ENCODE measurements around the gene CHAF1A.

CHAF1A gene

GRCh38 chr19:4487572-4487971, 85.1 kb downstream of the CHAF1A start:
- no peak for TF ChIP-seq CTCF (IDR thresholded peaks at IDR 0.05; ENCODE audit: low read depth, low read length)
- no peak for DNase-seq (ENCODE audit: extremely low read depth, low read depth)

- no peak for TF ChIP-seq CTCF (IDR thresholded peaks at IDR 0.05; ENCODE audit: low read depth, low read length)
- no peak for DNase-seq (ENCODE audit: extremely low read depth, low read depth)
Observed at GRCh38 chr19:4488496-4488895, 86.1 kb downstream of the CHAF1A start.

- no peak for TF ChIP-seq CTCF (IDR thresholded peaks at IDR 0.05; ENCODE audit: low read depth, low read length)
- no peak for DNase-seq (ENCODE audit: extremely low read depth, low read depth)
Observed at GRCh38 chr19:4491446-4491845, 89.0 kb downstream of the CHAF1A start.

- DNase-seq (ENCODE audit: extremely low read depth, low read depth): no peak
- TF ChIP-seq CTCF (IDR thresholded peaks at IDR 0.05; ENCODE audit: low read depth, low read length): no peak
Observed at GRCh38 chr19:4492337-4493103, 90.1 kb downstream of the CHAF1A start.
